OCI-LY7 (cell line): Measurements from ENCODE around the gene SNRPD3.

Experiments
- EZH2phosphoT487 ChIP-seq: fragments of 200-600 bp; sonication (generic); IDR thresholded peaks from 2 replicates; pipeline ENCODE4 v1.6.1; 2018; ENCODE audit warnings: low read depth, borderline replicate concordance, mild to moderate bottlenecking, mixed run types, antibody characterized with exemption, low read length, moderate library complexity, mixed read lengths
- TF ChIP-seq, protein P1 (sequence below): fragments of 200-600 bp; sonication (generic); conservative IDR thresholded peaks from 2 replicates; pipeline ENCODE4 v1.5.1; 2014; ENCODE audit warnings: mild to moderate bottlenecking, antibody characterized with exemption, low read length, moderate library complexity, mixed read lengths

DNA sequence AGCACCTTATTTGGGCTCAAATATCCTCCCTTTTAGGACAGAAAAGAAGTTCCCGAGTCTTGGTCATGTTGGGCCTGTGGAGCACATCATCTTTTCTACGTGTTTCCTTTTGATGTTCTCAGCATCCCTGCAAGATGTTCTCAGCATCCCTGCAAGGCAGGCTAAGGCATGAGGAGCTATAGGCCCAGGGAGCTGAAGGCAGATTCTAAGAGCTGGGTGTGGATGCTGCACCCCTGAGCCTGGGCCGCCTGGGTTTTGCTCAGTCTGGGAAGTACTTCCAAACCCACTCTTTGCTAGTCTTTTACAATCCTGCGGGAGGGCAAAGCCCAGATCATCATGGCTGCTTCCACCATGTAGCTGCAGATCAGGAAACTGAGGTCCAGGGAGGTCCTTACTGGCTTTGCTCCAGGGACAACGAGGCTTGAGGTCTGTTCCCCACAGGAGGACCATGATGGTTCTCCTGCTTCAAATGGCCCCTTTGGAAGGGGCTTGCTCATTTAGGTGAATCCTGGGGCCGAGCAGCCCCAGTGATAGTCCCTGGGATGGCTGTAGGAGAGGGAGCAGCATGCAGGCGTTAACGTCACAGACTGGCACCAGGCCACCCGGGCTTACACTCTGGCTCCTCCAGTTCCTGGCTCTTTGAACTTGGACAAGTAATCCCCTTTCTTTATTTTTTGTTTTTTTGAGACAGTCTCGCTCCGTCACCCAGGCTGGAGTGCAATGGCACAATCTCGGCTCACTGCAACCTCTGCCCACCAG, 26.4 kb downstream of the SNRPD3 start:
- TF ChIP-seq, protein P1, sequence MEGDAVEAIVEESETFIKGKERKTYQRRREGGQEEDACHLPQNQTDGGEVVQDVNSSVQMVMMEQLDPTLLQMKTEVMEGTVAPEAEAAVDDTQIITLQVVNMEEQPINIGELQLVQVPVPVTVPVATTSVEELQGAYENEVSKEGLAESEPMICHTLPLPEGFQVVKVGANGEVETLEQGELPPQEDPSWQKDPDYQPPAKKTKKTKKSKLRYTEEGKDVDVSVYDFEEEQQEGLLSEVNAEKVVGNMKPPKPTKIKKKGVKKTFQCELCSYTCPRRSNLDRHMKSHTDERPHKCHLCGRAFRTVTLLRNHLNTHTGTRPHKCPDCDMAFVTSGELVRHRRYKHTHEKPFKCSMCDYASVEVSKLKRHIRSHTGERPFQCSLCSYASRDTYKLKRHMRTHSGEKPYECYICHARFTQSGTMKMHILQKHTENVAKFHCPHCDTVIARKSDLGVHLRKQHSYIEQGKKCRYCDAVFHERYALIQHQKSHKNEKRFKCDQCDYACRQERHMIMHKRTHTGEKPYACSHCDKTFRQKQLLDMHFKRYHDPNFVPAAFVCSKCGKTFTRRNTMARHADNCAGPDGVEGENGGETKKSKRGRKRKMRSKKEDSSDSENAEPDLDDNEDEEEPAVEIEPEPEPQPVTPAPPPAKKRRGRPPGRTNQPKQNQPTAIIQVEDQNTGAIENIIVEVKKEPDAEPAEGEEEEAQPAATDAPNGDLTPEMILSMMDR: no peak
- TF ChIP-seq EZH2phosphoT487: no peak
